Bronchial epithelial cell (primary cell): ENCODE measurements around the gene CAMSAP1. TPM values are rescaled to one million over a fixed set of nuclear protein-coding genes. Genes with fewer than 3 reads are reported as not detected.

Experiments
- DNase-seq: peaks from one replicate; pipeline ENCODE4 v3.0.0-alpha.2; 2010; ENCODE audit warnings: low read depth
- FAIRE-seq: peaks from 2 replicates; lab custom pipeline; 2011; peaks lifted over from hg19 to GRCh38; lab: Jason Lieb, UNC
- H3K27me3 ChIP-seq: 2 replicates; pipeline ENCODE4 v1.5.1; 2011; ENCODE audit warnings: low read length; ENCODE audit not compliant: control insufficient read depth, insufficient read depth
- H3K36me3 ChIP-seq: 2 replicates; pipeline ENCODE4 v1.5.1; 2011; ENCODE audit warnings: low read length; ENCODE audit not compliant: control insufficient read depth, insufficient read depth
- H3K4me3 ChIP-seq: 2 replicates; pipeline ENCODE4 v1.5.1; 2011; ENCODE audit warnings: mild to moderate bottlenecking, low read depth, low read length, control low read depth
- CTCF ChIP-seq: IDR thresholded peaks from 2 replicates; pipeline ENCODE4 v1.5.1; 2011; ENCODE audit warnings: mild to moderate bottlenecking, moderate library complexity, low read length, control low read depth, inconsistent platforms; ENCODE audit not compliant: insufficient read depth, severe bottlenecking
- total RNA-seq: library from RNA; depleted of rRNA; stranded (reverse); fragments of >200 nt; gene quantifications from 2 replicates; pipeline ENCODE4 v1.2.1, GENCODE V29; 2014

CAMSAP1 gene
- total RNA-seq, 1 donor from 2014 or later, result 23.2 TPM

DNA sequence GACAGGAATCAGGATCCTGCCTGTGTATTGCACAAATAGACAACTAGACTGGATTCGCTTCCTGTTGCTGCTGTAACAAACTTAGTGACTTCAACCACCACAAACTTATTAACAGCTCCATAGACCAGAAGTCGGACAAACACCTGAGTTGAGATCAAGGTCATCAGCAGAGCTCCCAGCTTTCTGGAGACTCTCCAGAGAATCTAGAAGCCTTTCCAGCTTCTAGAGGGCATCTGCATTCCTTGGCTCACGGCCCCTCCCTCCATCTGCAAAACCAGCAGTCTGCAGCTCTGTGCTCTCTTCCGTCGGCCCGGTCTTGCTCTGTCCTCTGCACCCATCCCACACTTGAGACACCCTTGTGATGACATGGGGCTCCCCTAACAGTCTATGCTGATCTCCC, 106.3 kb downstream of the CAMSAP1 start:
- FAIRE-seq, result peak; percentile 83
- TF ChIP-seq CTCF, result no peak
- no peak for DNase-seq
- Histone ChIP-seq H3K36me3 (no peaks in the 10 kb centered on the region), H3K27me3 (no peaks in the 10 kb centered on the region), H3K4me3 (no peak overlapping the region)

GRCh38 chr9:135799261-135799660, 108.1 kb downstream of the CAMSAP1 start:
- TF ChIP-seq CTCF, result no peak
- H3K4me3 ChIP-seq, result no peak overlapping the region
- no peak for DNase-seq
- H3K27me3 ChIP-seq, result no peaks in the 10 kb centered on the region
- no peaks in the 10 kb centered on the region for H3K36me3 ChIP-seq
- FAIRE-seq, result no peak

- Histone ChIP-seq H3K27me3 (no peaks in the 10 kb centered on the region), H3K36me3 (no peaks in the 10 kb centered on the region), H3K4me3 (no peak overlapping the region)
- FAIRE-seq, result no peak
- no peak for DNase-seq
- no peak for TF ChIP-seq CTCF
Observed at GRCh38 chr9:135798263-135798585, 109.1 kb downstream of the CAMSAP1 start.

- peak; percentile 76 for TF ChIP-seq CTCF
- peak; percentile 21 for DNase-seq
- H3K4me3 ChIP-seq, result no peak overlapping the region
- no peaks in the 10 kb centered on the region for H3K36me3 ChIP-seq
- H3K27me3 ChIP-seq, result no peaks in the 10 kb centered on the region
- FAIRE-seq, result no peak
Observed at GRCh38 chr9:135797507-135798262, 109.7 kb downstream of the CAMSAP1 start.

DNA sequence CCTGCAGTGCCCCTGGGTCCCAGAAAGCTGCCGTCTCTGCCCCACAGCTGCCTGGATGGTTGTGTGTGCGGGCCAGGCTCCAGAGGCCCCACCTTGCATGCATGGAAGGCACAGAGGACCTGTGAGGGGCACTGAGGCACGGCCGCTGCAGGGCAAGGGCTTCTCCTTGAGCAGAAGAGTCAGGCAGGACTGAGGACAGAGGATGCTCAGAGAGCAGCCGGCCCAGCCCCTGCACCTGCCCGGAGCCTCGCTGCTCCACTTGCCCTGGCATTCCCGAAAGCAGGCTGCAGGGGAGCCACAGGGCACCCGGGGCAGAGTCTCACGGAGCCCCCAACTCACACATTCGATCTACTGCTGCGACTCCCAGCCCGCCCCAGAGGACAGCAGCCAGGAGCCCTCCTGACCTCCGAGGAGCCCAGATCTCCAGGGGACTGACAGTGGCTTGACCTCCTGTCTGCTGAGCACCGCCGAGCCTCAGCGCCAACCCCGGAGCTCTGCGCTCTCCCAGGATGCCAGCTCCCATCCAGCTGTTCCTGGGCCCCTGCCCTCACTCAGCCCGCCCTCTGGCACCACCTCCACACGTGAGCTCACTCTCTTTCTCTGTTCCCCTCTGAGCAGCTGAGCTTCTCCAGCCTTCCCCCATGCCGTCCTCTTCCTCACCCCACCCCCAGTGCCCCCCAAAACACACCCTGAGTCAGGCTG, 110.4 kb downstream of the CAMSAP1 start:
- FAIRE-seq (no peak), DNase-seq (no peak)
- no peaks in the 10 kb centered on the region for H3K36me3 ChIP-seq
- no peak for TF ChIP-seq CTCF
- no peak overlapping the region for H3K4me3 ChIP-seq
- H3K27me3 ChIP-seq, result no peaks in the 10 kb centered on the region
